RPMI8226 (cell line): ENCODE measurements around the gene CD209.

Experiments used
- DNase-seq: peaks from one replicate; pipeline ENCODE4 v3.0.0-alpha.2; 2015

Gene CD209

DNA sequence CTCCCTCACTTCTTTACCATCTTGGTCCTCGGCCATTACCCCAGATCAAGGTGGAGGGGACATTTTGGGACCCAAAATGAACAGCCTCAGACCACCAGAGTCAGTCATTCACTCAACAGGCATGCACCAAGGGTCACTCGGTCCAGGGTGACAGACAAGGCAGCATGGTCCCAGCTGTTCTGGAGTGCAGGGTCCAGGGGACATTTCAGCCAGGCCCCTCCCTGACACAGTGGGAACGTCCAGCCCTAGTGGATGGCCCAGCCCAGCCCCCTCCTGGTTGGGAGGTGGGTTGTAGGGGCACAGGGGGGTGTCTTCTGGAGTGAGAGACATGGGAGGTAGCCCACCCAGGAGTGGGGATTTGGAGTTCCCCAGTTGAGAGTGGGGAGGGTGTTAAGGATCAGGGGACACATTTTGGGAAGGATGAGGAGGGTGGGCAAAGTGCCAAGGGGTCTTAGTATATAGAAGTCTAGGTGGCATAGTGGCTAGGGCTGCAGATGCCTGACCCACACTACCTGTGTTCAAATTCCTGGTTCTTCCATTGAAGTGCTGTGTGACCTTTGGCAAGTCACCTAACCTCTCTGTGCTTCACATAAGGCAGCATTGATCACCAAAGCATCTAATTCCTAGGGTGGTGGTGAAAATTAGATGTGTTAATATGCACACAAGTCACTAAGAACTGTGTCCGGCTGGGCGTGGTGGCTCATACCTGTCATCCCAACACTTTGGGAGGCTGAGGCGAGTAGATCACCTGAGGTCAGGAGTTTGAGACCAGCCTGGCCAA, 42.9 kb downstream of the CD209 start:
- no peak for DNase-seq

DNA sequence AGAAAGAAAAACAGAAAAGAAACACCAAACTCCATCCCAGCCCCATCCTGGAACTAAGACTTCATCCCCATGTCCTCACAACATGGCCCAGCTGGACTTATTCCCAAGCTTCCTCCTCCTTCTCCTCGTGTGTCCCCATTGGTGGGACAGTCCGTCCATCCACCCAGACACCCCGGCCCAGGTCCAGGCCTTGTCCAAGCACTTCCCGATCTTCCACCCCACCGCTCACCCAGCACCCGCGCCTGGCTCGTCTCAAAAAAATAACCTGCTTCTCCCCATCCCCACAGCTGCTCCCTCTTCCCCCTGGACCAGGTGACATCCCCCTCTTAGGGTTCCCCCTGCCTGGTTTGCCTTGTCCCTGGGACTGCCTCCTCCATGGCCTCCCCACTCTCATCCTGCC, 44.0 kb downstream of the CD209 start:
- no peak for DNase-seq

DNA sequence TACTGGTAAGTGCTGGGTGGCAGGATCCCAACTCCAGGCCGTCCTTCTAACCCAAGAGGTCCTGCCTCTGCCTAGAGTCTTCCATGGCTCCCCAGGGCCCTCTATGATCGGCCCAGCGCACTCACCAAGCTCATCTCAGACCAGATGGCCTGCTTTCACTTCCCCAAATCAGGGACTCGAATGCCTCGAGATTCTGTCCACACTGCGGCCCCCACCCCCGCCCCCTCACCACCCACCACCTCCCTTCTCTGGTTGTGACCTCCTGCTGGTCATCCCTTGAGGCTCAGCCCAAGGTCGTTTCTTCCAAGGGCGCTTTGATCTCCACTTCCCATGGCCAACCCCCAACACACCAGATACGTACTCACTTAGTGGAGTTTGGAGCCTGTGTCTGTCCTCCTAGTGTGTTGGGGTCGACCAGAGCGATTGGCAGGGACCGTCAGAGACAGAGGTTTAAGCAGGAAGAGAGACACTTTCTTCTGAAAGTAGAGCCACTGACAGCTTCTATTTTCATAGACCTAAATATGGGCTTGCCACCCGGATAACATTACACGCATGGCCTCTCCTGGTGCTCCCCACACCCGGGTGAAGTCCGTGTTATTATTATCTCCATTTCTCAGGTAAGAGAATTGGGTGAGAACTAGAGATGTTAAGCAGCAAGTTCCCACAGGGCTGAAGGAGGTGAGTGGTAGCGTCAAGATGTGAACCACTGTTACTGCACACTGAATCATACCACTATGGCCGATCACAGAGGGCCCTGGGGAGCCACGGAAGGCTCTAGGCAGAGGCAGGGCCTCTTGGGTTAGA, 45.5 kb downstream of the CD209 start, which contains the start of gene FCER2:
Gene FCER2, minus strand, starts transcription at position 478 of the 804 bp plus-strand sequence. CDS start 2,371 bp downstream, outside the sequence.
- DNase-seq = peak; percentile 88

DNA sequence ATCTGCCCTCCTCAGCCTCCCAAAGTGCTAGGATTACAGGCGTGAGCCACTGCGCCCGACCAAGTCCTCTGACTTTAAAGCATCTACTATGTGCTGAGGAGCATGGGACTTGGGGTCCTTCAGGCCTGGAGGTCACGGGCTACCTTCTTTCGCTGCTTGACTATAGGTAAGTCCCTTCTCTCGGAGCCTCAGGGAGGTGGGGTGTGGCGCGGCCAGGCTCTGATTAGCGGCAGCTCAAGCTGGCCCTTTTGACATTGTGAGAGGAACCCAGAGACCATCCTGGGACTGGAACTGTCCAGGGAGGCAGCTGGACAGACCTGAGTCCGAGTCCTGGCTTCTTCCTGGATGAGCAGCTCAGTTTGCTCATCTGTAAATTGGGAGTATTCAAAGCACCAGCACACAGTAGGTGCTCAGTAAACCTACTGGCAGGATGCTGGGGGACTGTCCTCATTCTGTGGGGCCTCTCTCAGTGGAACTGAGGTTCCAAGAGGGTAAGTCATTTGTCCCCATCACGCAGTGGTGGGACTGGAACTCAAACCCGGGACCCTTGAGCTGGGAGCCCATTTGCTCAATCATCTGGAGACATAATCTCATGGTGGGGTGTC, 46.2 kb downstream of the CD209 start:
- DNase-seq = no peak

DNA sequence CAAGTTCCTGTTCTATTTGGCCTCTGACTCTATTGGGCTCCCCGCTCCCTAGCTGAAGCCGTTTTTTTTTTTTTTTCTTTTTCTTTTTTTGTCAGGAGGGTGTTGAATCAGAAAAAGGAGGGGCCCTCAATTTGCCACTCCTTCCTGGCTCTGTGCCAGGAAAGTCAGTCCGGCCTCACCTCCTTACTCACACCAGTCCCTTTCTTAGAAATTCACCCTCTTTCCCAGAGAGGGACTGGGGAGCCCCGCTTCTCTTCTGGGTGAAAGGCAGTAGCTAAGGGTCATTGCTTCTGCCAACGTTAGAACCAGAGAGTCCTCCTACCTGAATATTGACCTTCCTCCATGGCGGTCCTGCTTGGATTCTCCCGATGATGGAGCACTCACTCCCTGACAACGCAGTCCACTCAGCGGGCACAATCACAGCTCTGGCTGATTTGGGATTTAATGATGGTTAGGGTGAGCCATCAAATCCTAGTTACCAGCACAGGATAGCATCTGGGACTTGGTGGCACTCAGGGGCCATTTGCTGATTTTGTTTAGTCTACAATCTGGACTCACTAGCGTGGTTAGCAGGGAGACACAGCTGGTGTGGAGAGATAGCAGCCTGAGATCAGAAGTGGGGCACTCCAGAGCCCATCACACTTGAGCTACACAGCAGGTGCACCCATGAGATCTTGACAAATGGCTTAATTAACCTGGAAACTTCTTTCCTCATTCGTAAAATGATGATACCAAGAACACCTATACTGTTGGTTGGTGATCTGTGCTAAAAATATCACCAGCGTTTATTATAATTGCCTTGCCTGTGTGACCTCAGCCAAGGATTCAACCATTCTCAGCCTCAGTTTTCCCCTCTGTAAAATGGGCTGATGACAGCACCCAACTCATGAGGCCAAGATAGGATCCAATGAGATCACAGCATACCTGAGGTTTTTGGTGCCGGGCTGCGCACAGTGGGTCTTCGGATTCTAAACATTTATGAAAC, 47.6 kb downstream of the CD209 start:
- DNase-seq = peak; percentile 82

DNA sequence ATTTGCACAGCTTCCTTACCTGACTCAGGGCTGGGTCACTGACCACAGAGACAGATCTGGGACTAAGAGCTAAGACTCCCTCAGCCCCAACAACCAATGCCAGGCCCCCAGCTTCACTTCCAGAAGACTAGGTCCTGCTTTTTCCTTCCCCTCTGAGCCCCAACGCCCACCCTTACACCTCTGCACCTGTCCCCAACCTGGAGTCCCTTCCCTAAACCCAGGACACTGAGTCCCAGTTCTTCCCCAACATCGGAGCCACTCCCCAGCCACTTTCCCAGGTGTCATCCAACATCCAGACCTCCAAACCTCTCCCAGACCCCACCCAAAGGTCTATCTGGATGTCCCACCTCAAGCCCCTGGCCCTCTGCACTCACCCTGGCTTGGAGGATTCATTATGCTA, 48.3 kb downstream of the CD209 start:
- DNase-seq = no peak

DNA sequence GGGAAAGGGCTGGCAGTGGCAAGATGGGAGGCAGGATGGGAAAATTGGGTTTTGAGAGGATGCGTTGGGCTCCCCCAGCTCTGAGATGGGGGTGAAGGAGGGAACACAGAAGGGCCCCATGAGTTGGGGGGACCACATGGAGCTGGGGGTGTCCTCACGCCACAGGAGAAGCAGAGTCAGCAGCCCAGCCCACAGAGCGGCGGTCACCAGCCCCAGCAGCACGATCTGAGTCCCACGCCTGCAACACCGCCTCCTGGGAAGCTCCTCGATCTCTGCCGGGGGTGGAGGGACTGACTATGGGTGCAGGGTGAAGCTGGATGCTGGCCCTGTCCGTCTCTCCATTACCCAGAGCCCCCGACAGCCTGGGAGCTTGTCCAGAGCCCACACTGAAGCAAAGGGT, 48.8 kb downstream of the CD209 start:
- peak; percentile 35 for DNase-seq

DNA sequence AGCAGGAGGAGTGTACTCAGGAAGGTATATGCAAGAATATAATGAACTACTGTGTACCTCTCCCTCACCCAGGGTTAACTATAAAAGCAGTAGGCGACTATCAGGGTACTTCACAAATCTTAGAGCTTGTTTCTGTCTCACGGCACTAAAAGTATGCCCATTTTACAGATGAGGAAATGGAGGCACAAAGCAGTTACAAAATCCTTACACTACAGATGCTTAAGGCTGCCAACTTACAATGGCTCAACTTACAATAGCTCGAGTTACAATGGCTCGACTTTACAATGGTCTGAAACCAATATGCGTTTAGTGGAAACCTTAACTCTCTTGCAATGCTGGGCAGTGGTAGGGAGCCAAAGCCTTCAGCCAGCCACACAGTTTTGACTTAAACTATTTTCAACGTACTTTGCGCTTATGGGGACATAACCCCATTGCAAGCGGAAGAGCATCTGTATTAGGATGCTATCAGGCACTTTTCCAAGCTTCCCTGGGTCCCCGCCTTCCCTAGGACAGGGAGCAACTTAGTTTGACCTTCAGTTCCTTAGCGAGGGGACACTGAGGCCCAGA, 49.5 kb downstream of the CD209 start:
- no peak for DNase-seq

DNA sequence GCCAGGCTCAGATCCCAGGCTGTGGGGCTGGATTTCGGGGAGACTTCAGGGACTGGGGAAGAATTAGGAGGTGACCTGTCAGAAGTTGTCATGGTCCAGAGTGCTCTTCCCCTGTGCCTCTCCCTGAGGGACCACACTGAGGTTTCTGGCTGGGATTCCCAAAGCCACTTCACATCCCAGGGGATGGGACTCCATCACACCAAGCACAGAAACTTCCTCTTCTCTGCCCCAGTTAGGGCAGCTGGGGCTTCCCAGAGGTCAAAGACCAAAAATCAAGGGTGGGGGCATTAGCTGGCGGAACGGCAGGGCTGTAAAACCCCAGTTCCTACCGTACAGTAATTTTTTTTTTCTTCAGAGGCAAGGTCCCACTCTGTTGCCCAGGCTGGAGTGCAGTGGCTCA, 52.8 kb downstream of the CD209 start:
- no peak for DNase-seq

DNA sequence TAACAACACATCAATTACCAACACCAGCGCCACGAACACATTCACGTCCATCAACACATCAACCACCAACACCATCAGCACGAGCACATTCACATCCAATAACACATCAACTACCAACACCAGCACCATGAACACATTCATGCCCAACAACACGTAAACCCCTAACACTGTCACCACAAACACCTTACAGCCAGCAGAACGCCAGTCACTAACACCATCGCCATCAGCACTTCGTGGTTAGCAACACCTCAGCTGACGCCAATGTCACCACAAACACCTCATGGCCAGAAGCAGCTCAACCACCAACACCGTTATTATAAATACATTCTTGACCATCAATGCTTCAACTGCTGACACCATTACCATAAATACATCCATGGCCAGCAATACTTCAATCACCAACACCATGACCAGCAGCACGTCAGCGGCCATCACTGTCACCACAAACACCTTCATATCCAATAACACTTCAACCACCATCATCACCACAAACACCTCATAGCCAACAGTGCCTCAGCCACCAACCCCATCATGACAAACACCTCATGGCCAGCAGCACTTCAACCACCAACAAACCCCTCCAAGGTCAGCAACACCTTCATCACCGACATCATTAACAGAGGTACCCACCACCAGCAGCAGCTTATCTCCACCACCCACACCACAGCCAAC, 54.8 kb downstream of the CD209 start:
- no peak for DNase-seq

DNA sequence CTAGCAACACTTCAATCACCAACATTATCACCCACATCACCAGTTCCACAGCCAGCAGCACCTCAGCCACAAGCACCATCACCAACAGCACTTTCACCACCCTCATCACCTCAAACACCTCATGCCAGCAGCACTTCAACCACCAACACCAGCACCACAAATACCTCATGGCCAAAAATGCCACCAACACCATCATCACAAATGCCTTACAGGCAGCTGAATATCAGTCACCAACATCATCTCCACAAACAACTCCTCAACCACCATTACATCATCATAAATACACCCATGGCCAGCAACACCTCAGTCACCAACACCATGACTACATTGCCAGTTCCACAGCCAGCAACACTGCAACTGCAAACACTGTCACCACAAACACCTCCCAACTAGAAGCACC, 55.8 kb downstream of the CD209 start:
- no peak for DNase-seq

DNA sequence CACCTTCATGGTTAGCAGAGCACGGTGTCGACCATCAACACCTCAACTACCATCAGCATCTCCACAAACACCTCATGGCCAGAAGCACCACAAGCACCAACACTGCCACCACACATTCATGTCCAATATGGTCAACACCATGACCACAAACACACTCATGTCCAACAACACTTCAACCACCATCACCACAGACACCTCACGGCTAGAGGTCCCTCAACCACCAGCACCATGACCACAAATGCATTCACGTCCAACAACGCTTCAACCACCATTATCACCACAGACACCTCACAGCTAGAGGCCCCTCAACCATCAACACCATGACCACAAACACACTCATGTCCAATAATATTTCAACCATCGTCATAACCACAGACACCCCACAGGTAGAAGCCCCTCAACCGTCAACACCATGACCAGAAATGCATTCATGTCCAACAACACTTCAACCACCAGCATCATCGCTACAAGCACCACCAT, 56.5 kb downstream of the CD209 start:
- no peak for DNase-seq
